Colon (tissue), 2 donors: ENCODE measurements around the gene NRG4.
A peak's percentile ranks its signal among the peaks of the same experiment; 100 is the strongest.
"Not testable (repeated sequence)": the region's sequence is repeated elsewhere in the genome, so short reads cannot be mapped to it uniquely, and the experiment has no call there.

ENCODE experiments used
- FAIRE-seq: peaks from 2 replicates; lab custom pipeline; 2012; peaks lifted over from hg19 to GRCh38; lab: Jason Lieb, UNC
- donor health status: control.
- donor health status: control.

The NRG4 gene, protein sequence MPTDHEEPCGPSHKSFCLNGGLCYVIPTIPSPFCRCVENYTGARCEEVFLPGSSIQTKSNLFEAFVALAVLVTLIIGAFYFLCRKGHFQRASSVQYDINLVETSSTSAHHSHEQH

DNA sequence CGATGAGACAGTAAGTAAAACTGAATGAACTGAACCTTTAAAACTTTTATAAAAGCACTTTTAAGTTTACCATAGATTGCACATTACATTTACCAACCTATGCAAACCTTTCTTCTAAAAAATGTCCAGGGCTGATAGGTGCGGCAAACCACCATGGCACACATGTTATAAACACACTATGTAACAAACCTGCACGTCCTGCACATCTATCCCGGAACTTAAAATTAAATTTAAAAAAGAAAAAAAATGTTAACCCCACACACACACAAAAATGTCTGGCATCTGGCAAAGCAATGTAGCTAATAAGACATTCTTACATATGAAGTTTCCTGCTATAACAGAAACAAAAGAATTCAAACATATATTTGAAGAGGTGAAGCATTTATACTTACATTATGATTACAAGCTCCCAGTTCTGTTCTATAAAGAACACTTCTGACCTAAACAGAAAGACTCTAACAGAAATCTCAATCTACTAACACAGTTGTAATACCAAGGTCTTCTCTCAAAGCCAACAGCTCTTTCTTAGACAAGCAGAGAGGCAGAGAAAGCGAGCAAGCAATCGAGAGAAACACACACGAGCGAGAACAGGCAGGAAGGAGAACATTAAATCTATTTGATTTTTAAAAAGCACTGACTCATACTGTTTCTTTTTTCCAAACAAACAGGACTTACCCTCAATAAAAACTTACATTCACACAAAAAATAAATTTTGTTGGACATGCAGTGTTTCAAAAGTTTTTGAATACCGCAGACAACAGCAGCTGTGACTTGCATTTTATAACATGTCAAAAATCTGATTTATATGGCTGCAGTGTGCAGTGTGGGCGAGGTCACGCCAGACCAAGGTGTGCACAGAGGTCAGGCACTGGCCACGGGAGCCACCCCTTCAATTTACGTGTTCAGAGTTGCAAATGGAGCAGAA is at the start of gene NRG4:
NRG4 (minus strand) TSS at position 798 of the 925 bp plus-strand sequence. CDS start 1,194 bp downstream, outside the sequence.
- no peak for FAIRE-seq

DNA sequence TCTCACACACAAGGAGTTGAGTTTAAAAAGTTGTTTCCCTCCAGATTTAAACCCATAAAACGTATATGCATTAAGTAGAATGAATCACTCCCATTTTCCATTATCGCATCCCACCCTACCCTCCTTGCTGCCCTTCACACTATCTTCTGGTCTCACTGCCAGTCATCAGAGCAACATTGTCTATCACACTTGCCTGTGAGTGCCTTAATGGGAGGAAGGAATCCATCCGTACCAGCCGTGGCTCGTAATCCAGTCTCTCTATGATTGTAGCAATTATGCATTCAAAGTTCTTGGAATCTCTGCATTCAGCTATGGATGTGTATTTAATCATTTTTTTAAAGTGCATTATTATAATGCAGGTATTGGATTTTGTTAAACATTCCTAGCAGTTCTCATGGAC is 49.5 kb upstream of the NRG4 start:
- no peak for FAIRE-seq

DNA sequence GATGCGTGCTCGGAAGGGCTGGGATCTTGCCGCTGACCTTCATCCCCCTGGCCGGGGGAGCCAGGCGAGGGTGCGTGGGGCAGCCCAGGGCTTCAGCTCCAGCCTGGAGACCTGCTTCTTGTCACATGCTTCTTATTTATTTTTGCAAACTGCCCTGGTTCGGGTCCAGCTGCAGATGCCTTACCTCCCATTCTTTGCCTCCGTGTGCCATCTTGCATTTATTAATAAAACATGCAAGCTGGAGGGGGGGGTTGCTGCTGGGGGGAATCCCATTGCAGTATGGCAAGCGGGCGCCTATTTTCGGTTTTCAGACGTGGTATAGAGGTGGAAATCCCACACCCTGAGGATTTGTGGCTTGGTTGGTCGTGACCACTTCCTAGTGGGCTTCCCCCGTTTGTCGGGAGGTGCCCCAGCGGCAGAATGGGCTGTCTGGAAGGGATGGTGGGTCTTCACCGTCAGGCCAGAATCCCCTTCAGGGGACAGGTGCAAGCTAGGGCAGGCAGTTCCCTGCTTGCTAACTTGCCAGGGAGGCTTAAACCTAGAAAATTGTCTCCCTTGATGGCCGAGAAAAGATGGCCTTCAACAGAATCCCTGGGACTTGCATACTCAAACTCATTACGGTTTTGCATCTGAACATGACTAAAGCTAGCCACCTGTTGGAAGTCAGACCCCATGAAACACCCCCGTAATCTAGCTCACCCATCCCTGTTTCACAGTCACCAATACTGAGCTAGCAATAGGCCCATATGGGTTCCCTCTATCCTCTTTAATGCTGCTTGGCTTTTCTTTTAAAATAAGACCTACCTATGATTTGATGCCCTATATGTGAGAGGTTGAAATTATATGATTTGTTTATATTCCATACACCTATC is 48.1 kb upstream of the NRG4 start:
- no peak for FAIRE-seq

DNA sequence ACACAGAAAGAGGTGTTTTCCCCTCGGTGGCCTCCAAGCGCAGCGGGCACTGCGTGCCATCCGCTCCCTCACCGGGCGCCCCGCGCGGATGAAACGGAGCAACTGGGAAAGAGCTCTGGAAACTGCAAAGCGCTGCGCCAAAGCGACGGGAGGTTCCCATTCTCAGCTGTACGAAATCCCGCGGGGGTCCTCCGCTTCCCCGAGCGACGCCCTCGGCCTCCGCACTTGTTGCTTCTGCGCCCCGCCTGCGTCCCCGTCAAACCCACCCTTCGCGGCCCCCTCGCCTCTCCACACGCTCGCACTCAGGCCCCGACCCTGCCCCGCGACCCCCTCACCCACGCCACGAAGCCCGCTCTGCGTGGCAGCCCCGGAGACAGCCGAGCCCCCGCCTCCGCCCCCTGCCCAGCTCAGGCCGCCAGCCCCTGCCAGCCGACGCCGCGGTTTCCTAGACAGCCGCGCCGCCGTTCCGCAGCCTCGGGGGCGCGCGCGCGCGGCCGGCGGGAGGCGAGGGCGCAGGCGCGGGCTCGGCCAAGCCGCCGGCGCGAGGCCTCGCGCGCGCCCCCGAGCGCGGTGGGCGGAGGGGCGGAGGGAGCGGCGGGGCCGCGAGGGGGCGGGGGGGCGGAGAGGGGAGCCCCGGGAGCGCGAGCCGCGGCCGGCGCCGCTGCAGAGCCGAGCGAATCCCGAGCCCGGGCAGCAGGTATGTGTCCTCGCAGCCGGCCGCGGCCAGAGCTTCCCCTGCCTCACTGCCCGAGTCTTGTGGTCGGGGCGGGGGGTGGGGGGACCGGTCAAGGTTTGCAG is 47.3 kb upstream of the NRG4 start, which contains the start of gene TMEM266:
TMEM266 (plus strand) TSS at position 666 of the 798 bp plus-strand sequence. CDS start 74,279 bp downstream, outside the sequence.
- no peak for FAIRE-seq

DNA sequence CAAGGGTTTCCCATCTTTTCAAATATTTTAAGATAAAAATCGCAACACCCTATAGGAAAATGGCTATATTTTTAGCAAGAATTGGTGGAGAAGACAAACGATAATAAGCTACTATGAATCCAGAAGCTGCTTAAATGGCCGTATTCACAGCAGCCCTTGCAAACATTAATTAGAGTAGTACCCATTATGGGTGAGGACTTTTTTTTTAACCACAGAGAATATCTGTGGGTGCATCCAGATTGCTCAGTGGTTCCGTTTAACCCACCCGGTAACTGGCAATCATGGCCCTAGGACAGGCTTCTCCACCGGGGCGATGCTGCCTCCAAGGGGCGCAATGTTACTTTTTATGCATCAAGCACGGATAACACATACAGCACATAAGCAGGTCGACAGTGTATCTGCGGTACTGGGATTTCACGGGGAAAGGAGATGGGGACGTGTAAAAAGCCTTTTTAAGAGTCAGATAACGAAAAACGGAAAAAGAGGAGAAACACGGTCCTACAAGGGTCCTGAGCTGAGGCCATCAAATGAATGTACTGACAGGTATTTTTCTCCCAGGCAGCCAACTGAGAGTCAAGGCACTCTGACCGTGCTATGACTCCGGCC is 46.6 kb upstream of the NRG4 start:
- no peak for FAIRE-seq

DNA sequence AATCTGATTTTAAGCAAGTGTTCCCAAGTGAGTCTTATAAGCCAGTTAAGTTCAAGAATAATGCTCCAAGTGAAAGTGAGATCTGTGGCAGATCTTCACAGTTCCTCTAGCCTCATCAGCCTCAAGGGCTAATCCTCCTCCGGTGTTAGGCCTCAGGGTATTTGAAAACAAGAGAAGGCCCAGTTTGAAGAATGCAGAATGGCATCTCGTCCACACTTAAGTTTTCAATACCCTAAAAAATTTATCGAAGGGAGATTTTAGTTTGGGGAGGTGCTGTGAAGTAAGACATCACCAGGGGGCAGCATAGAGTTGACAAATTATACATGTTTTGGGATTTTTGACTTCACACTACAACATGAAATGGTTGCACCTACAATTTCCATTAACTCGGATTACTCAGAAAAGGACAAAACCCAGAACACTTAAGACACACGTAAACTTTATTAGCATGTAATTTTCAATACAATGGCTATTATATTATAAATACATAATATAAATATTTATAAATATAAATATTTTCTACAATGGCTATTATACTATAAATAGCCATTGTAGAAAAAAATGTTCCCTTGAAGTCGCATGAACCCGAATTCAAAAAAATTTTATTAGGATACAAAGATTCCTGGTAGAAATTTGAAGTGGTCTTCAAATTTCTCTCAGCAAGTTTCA is 45.2 kb upstream of the NRG4 start:
- peak; percentile 24 for FAIRE-seq

DNA sequence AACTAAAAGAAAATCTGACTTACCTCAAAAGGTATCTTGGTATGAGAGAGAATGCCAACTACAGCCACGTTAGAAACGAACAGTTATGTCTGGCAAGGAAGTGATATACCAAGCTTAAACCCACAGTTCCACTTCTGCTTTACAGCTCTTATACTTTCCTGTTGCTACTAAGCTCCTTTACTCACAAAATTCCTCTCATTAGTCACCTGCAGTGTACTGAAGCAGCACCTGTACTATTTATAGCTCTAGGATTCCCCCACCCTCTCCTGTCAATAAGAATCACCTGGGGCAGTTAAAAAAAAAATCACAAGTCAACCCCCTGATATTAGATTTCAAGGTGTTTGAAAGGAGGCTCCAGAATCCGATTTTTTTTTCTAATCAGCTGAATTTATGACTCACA is 44.7 kb upstream of the NRG4 start:
- no peak for FAIRE-seq

DNA sequence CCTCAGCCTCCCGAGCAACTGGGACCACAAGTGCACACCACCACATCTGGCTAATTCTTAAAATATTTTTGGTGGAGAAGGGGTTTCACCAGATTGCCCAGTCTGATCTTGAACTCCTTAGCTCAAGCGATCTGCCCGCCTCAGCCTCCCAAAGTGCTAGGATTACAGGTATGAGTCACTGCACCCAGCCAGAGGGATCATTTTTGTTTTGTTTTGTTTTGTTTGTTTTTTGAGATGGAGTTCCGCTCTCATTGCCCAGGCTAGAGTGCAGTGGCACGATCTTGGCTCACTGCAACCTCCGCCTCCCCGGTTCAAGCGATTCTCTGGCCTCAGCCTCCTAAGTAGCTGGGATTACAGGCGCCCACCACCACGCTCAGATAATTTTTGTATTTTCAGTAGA is 42.0 kb upstream of the NRG4 start:
- FAIRE-seq: not testable (repeated sequence)

DNA sequence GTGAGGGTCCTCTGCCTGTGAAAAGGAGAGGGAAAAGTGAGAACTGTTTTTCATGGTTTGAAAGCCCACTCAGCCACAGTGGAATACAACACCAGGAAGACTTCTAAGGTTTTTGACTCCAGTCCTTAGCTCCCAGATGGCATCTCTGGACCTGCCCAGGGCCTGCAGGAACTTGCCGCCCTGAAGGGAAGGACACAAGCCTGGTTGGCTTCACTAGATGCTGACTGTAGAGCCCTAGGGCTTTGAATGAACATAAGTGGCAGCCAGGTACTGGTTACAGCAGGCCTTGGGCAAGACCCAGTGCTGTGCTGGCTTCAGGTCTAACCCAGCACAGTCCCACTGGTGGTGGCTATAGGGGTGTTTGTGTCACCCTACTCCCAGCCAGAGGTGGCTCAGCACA is 26.3 kb upstream of the NRG4 start:
- FAIRE-seq: no peak

DNA sequence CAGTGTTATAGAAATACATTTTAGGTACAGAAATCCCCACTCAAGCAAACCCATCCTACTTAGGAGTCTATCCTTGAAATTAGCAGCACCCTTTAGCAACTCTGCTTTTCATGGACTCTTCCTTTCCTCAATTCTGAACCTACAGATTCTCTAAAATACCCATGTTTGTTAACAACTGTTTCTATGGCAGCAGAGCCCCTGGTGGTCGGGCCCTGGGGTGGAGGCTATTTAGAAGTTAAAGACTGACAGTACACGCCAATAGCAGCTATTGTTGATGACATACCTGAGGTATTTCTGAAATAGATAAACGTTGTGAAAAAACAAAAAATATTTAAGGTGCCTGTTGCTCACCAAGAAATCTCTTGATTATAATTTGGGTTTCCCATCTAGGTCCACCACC is 23.4 kb upstream of the NRG4 start:
- no peak for FAIRE-seq

DNA sequence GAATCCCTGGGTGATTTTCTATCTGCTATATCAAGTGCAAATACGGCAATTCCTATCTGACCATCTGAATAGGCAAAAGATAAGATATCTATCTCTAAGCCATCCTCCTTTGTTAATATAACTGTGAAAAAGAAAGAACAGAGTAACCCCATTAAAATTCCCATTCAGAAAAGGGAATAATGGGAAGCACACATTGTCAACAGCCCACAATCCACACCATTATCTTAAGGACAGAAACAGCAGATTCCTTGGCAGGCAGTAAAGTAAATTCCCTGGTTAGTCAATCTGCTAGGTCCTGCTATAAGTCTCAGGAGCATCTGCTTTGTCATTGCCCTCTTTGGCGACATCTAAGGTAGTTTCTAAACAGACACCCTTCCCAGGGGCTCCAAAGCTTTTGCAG is 21.9 kb upstream of the NRG4 start:
- FAIRE-seq: no peak

DNA sequence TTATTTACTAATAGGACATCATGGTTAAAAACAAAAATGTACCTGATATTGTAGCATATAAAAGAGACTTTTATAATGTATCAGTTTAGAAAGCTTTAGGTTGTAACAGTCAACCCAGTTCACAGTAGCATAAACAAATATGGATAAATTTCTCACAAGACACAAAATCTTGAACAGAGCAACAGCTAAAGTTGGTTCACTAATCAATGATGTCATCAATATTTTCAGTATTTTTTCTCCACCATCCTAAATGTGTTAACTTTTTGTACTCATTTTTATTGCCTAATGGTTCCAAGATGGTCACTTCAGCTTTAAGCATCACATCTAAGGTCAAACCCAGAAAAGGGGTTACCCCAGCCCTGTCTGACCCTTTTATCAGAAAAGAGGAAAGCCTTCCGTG is 21.2 kb upstream of the NRG4 start:
- FAIRE-seq: no peak

DNA sequence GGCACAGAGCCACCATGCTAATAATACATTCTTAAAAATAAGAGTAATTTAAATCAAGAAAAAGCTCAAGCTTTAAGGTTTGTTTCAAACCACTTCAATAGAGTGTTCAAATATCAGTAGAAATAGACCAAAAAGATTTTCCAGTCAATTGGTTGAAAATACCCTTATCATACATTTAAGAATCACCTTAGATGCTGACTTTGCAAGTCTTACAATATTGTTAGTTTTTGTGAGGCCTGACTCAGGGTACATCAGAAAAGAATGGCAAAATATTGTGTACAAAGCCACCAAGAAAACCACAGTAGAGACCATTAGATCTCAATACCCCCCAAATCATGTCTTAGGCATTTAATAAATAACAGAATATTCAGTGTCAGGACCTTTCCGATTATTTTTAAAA is 19.8 kb upstream of the NRG4 start:
- FAIRE-seq: no peak

DNA sequence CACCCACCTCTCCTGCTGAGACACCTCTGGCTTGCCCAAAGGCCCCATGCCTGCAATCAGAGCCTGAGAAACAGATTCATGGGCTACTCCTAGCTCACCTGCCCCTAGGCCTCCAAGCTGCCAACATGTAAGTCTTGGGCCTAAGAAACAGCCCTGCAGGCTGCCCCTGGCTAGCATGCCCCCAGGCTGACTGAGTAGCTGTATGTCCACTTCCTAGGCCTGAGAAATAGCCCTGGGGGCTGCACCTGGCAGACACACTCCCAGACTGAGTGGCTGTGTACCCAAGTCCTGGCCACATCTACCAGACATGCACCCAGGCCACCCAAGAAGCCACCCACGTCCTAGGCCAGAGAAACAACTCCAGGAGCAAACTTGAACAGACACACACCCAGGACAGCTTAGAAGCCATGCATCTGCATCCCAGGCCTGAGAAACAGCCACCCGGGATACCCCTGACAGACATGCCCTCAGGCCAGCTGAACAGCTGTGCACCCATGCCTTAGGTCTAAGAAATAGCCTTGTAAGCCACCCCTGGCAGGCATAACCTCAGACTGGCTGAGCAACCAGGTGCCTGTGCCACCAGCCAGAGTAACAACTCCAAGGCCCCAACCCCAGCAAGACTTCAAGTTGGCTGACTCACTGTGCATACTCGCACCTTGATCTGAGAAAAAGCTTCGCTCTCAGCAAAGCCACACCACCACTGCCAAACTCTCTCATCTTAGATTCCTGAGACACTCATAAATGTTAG is 12.0 kb upstream of the NRG4 start:
- FAIRE-seq: no peak

DNA sequence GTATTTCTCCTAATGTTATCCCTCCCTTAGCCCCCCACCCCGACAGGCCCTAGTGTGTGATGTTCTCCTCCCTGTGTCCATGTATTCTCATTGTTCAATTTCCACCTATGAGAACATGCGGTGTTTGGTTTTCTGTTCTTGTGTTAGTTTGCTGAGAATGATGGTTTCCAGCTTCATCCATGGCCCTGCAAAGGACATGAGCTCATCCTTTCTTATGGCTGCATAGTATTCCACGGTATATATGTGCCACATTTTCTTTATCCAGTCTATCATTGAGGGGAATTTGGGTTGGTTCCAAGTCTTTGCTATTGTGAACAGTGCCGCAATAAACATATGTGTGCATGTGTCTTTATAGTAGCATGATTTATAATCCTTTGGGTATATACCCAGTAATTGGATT is 1.2 kb upstream of the NRG4 start:
- FAIRE-seq: not testable (repeated sequence)

DNA sequence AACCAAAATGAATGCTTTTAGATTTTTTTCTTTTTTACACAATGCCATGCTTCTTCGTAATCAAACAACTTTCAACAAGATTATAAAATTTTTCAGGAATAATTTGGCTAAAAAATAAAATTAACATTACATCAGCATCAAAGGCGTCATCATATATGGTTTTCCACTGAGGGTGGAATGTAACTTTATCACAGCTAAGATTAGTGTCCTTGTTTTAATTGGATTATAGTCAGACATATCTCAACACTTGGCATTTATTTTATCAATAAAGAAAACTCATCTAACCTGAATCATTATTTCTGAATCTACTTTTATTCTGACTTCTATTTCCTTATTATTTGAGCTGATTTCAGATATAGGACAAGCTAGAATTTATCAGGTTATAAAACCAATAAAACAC is 1.6 kb downstream of the NRG4 start:
- no peak for FAIRE-seq

DNA sequence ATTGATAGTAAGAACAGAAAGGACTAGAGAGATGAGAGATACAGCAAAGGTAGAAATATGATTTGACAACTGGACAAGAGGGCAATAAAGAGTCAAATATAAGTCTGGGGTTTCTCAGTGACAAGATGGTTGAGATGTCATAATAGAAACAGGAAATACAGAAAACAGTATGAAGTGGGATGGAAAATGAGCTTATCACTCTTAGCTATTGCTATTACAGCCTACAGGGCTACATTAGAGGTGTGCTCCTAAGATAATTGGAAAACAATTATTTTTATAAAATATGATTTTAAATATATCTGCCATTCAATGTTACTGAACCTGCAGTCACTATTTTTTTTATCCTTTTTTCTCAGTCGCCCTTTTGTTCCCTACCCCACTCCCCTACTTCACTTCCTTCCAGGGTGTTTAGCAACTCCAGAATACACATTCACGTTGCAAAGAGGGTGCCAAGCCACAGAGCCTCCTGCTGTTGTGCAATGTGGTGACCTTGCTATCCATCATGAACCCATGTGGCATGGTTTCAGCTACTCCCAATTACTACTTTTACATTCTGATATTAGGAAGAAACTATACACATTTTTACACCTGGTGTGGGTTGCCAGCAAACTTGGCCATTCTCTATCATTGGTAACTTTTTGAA is 6.0 kb downstream of the NRG4 start:
- FAIRE-seq: no peak

DNA sequence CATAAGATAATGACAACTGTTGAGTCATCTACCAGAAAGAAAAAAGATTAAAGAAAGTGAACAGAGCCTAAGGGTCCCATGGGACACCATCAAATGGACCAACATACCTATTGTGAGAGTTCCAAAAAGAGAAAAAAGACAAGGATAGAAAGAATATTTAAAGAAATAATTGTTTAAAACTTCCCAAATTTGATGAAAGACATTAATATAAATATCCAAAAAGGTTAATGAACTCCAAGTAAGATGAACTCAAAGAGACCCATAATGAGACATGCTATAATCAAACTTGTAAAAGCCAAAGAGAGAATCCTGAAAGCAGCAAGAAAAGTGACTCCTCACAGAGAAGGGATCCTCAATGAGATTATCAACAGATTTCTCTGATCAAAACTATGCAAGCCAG is 8.9 kb downstream of the NRG4 start:
- FAIRE-seq: no peak

DNA sequence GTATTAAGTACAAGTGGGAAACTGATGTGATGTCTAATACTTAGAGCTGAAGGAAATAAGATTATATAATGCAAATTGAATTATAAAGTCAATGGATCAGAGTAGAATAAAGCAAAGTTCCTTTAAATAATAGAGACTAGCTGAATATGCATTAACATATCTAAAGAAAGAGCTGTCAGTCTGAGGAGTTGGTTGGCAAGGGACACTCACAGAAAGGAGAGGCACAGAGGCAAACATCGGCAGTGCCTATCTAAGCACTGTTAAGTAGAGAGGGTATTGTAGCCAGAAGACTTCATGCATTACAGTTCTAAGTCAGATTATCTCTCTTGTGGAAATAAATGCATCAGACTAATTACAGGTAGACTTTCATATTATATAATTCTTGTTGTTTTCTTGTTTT is 16.6 kb downstream of the NRG4 start:
- no peak for FAIRE-seq

DNA sequence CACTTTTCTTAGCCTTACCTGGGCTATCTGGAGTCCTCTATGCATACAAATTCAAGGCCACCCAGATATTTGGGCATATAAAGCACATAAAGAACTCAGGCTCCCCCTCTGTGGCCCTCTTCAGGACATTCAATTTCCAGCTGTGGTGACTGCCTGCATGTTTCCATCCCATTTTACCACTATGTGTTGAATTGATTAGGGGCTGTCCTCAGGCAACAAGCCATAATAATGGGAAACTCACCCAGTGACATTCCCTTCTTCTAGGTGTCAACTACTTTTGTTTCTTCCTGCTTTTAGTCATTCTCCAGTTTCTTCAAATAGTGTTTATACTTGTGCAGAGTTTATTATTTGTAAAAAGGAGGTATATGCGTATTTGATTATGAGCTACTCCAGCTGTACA is 18.0 kb downstream of the NRG4 start:
- no peak for FAIRE-seq
